ENCODE results near the gene MRPS18B. TPM values are rescaled to one million over a fixed set of nuclear protein-coding genes. Genes with fewer than 3 reads are reported as not detected.

MRPS18B gene
- total RNA-seq (2014; rRNA removed; shearing (Covaris generic); ENCODE audit: low replicate concordance) = 59.2 and 119 TPM in 2 replicates

- no peaks in the 10 kb centered on the region for H3K9me2 ChIP-seq (replicated peaks; ENCODE audit: insufficient read depth, low read length)
- no peaks in the 10 kb centered on the region for H3K9me3 ChIP-seq (ENCODE audit: low read length)
- H3K4me3 ChIP-seq (ENCODE audit: low read length) = peak within 1 kb of the TSS; percentile 96
- H3K27ac ChIP-seq (ENCODE audit: low read length) = peak within 1 kb of the TSS; percentile 94
- peaks cover 51% of the 10 kb centered on the region for H3K4me1 ChIP-seq (ENCODE audit: low read length)
- H3K4me2 ChIP-seq (ENCODE audit: low read depth, low read length, poor library complexity, severe bottlenecking) = peak within 1 kb of the TSS; percentile 100
- H3K79me2 ChIP-seq (ENCODE audit: low read length) = peaks cover 51% of the 10 kb centered on the region
- H3K9ac ChIP-seq (ENCODE audit: low read length) = peak within 1 kb of the TSS; percentile 99
- peak within 1 kb of the TSS; percentile 63; the same call in 1 of the 2 replicates for H2AFZ ChIP-seq (ENCODE audit: low read length)
- peaks cover 4% of the 10 kb centered on the region; the same call in 1 of the 2 replicates for H4K20me1 ChIP-seq (ENCODE audit: insufficient read depth, low read depth, low read length)
- DNase-seq = peak; percentile 98
- peaks cover 31% of the 10 kb centered on the region for H3K36me3 ChIP-seq (ENCODE audit: insufficient read depth, low read length)
- no peaks in the 10 kb centered on the region for H3K27me3 ChIP-seq (ENCODE audit: low read length)
These were observed at the start of gene MRPS18B for GRCh38 chr6:30617565-30618269. Gene MRPS18B (plus strand): TSS chr6:30617840. CDS start chr6:30617866, 26 bp downstream.

GRCh38 chr6:30568245-30568644, 49.4 kb upstream of the MRPS18B start:
- H2AFZ ChIP-seq (ENCODE audit: low read length) = no peak overlapping the region
- H3K79me2 ChIP-seq (ENCODE audit: low read length) = peaks cover 19% of the 10 kb centered on the region
- no peaks in the 10 kb centered on the region for H3K27me3 ChIP-seq (ENCODE audit: low read length)
- peaks cover 16% of the 10 kb centered on the region for H4K20me1 ChIP-seq (ENCODE audit: insufficient read depth, low read depth, low read length)
- no peaks in the 10 kb centered on the region for H3K9me3 ChIP-seq (ENCODE audit: low read length)
- H3K36me3 ChIP-seq (ENCODE audit: insufficient read depth, low read length) = no peaks in the 10 kb centered on the region
- H3K4me1 ChIP-seq (ENCODE audit: low read length) = peaks cover 26% of the 10 kb centered on the region
- H3K9ac ChIP-seq (ENCODE audit: low read length) = no peak overlapping the region
- no peaks in the 10 kb centered on the region for H3K9me2 ChIP-seq (replicated peaks; ENCODE audit: insufficient read depth, low read length)
- H3K27ac ChIP-seq (ENCODE audit: low read length) = no peak overlapping the region
- no peak overlapping the region for H3K4me2 ChIP-seq (ENCODE audit: low read depth, low read length, poor library complexity, severe bottlenecking)
- DNase-seq = no peak
- no peak overlapping the region for H3K4me3 ChIP-seq (ENCODE audit: low read length)

DNA sequence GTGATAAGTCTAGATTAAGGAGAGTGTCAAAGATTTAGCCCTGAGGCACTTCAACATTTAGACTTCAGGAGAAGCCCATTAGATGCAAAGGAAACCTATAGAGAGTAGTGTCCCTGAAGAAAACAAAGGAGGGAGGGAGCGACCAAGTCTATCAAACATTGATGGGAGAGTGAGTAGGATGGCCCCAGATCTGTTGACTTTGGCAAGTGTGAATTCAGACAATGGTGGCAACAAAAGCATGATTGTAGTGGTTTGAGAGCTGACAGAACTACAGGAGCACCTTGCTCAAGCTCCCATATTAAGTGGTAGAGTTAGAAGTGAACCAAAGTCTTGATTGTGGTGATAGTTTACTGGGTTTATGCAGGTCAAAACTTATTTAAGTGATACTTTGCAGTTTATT, 47.4 kb upstream of the MRPS18B start:
- H3K4me2 ChIP-seq (ENCODE audit: low read depth, low read length, poor library complexity, severe bottlenecking) = peak overlapping the region; percentile 83
- DNase-seq = no peak
- H3K9ac ChIP-seq (ENCODE audit: low read length) = peak overlapping the region; percentile 79
- H3K4me1 ChIP-seq (ENCODE audit: low read length) = peaks cover 37% of the 10 kb centered on the region
- peaks cover 5% of the 10 kb centered on the region; the same call in 1 of the 2 replicates for H3K36me3 ChIP-seq (ENCODE audit: insufficient read depth, low read length)
- H3K27ac ChIP-seq (ENCODE audit: low read length) = no peak overlapping the region
- peak overlapping the region; percentile 52; the same call in 1 of the 2 replicates for H2AFZ ChIP-seq (ENCODE audit: low read length)
- no peaks in the 10 kb centered on the region for H3K27me3 ChIP-seq (ENCODE audit: low read length)
- H4K20me1 ChIP-seq (ENCODE audit: insufficient read depth, low read depth, low read length) = peaks cover 34% of the 10 kb centered on the region
- H3K9me3 ChIP-seq (ENCODE audit: low read length) = no peaks in the 10 kb centered on the region
- H3K4me3 ChIP-seq (ENCODE audit: low read length) = peak overlapping the region; percentile 84
- peaks cover 39% of the 10 kb centered on the region for H3K79me2 ChIP-seq (ENCODE audit: low read length)
- H3K9me2 ChIP-seq (replicated peaks; ENCODE audit: insufficient read depth, low read length) = no peaks in the 10 kb centered on the region

GRCh38 chr6:30570740-30571074, 46.9 kb upstream of the MRPS18B start:
- Histone ChIP-seq H3K4me2 (ENCODE audit: low read depth, low read length, poor library complexity, severe bottlenecking) (peak overlapping the region; percentile 83), H3K4me1 (ENCODE audit: low read length) (peaks cover 37% of the 10 kb centered on the region), H3K27ac (ENCODE audit: low read length) (no peak overlapping the region), H3K4me3 (ENCODE audit: low read length) (peak overlapping the region; percentile 84), H3K9me3 (ENCODE audit: low read length) (no peaks in the 10 kb centered on the region), H3K9me2 (replicated peaks; ENCODE audit: insufficient read depth, low read length) (no peaks in the 10 kb centered on the region), H4K20me1 (ENCODE audit: insufficient read depth, low read depth, low read length) (peaks cover 38% of the 10 kb centered on the region), H3K9ac (ENCODE audit: low read length) (peak overlapping the region; percentile 79), H3K27me3 (ENCODE audit: low read length) (no peaks in the 10 kb centered on the region), H2AFZ (ENCODE audit: low read length) (peak overlapping the region; percentile 52), H3K79me2 (ENCODE audit: low read length) (peaks cover 44% of the 10 kb centered on the region), H3K36me3 (ENCODE audit: insufficient read depth, low read length) (peaks cover 5% of the 10 kb centered on the region; the same call in 1 of the 2 replicates)
- DNase-seq = no peak

DNA sequence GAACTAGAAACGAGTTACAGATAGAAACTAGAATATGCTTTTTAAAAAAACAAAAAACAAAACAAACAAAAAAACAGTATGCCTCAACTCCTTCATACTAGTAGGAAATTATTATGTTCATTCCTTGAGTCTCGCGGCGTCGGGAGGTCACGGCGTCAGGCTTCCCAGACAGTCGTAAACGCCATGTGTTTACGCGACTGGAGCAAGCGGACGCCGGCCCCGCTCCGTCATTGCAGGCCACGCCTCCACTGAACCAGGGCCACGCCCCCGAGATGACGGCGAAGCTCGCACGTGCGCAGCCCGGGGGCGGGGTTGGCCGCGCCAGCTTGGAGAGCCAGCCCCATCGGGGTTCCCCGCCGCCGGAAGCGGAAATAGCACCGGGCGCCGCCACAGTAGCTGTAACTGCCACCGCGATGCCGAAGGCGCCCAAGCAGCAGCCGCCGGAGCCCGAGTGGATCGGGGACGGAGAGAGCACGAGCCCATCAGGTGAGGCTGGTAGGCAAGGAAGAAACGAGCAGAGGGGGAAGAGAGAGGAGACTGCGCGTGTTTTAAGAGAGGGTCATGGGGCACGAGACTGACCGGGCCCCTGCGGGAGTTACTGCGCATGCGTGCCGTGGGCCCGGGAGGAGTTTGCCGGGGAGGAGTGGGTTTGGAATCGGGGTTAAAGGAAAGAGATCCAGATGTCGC, 46.4 kb upstream of the MRPS18B start, which contains the start of gene ABCF1:
TSS of gene ABCF1 (plus strand) at position 368 of the 687 bp plus-strand sequence. CDS start at position 414, 46 bp downstream.
- Histone ChIP-seq H4K20me1 (ENCODE audit: insufficient read depth, low read depth, low read length) (peaks cover 38% of the 10 kb centered on the region), H3K4me1 (ENCODE audit: low read length) (peaks cover 37% of the 10 kb centered on the region), H3K36me3 (ENCODE audit: insufficient read depth, low read length) (peaks cover 5% of the 10 kb centered on the region; the same call in 1 of the 2 replicates), H3K4me2 (ENCODE audit: low read depth, low read length, poor library complexity, severe bottlenecking) (peak within 1 kb of the TSS; percentile 83), H3K4me3 (ENCODE audit: low read length) (peak within 1 kb of the TSS; percentile 84), H2AFZ (ENCODE audit: low read length) (peak within 1 kb of the TSS; percentile 57), H3K9me2 (replicated peaks; ENCODE audit: insufficient read depth, low read length) (no peaks in the 10 kb centered on the region), H3K27ac (ENCODE audit: low read length) (peak within 1 kb of the TSS; percentile 57), H3K79me2 (ENCODE audit: low read length) (peaks cover 48% of the 10 kb centered on the region), H3K9me3 (ENCODE audit: low read length) (no peaks in the 10 kb centered on the region), H3K27me3 (ENCODE audit: low read length) (no peaks in the 10 kb centered on the region), H3K9ac (ENCODE audit: low read length) (peak within 1 kb of the TSS; percentile 86)
- peak; percentile 99 for DNase-seq

DNA sequence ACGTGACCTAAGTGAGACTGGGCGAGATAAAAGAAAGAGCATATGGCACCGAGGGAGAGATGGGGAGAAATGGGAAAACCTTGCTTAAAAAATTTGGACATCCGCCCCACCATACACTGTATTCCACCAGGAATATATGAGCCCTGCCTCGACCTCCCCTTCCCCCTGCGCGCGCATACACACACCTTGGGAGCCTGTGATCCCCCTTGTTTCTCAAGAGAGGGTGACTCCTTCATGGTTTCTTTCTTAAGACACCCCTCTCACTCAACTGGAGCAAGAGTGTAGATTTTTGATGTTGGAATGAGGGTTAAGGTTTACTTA, 45.9 kb upstream of the MRPS18B start:
- no peaks in the 10 kb centered on the region for H3K27me3 ChIP-seq (ENCODE audit: low read length)
- peak overlapping the region; percentile 86 for H3K9ac ChIP-seq (ENCODE audit: low read length)
- no peak for DNase-seq
- H3K4me2 ChIP-seq (ENCODE audit: low read depth, low read length, poor library complexity, severe bottlenecking) = peak overlapping the region; percentile 83
- peaks cover 37% of the 10 kb centered on the region for H3K4me1 ChIP-seq (ENCODE audit: low read length)
- peak overlapping the region; percentile 84 for H3K4me3 ChIP-seq (ENCODE audit: low read length)
- no peaks in the 10 kb centered on the region for H3K9me3 ChIP-seq (ENCODE audit: low read length)
- H3K36me3 ChIP-seq (ENCODE audit: insufficient read depth, low read length) = peaks cover 8% of the 10 kb centered on the region; the same call in 1 of the 2 replicates
- no peaks in the 10 kb centered on the region for H3K9me2 ChIP-seq (replicated peaks; ENCODE audit: insufficient read depth, low read length)
- H3K27ac ChIP-seq (ENCODE audit: low read length) = peak overlapping the region; percentile 57; the same call in 1 of the 2 replicates
- no peak overlapping the region for H2AFZ ChIP-seq (ENCODE audit: low read length)
- H3K79me2 ChIP-seq (ENCODE audit: low read length) = peaks cover 51% of the 10 kb centered on the region
- peaks cover 42% of the 10 kb centered on the region for H4K20me1 ChIP-seq (ENCODE audit: insufficient read depth, low read depth, low read length)

DNA sequence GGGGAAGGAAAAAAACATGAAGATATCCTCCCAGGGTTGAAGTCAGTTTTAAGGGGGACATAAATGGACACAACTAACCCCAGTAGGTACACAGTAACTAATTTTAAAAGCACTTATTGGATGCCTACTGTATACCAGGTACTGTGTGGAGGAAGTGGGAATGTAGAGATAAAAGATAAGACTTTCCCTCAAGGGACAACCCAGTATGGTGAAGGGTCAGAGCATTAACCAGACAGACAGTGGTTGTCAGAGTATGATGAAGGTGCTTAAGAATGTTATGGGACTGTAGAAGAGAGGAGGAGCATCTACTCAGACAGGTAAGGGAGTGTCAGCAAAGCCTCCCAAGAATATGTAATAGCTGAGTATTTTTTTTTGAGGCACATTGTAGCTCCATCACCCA, 45.5 kb upstream of the MRPS18B start:
- peaks cover 56% of the 10 kb centered on the region for H3K79me2 ChIP-seq (ENCODE audit: low read length)
- no peak overlapping the region for H2AFZ ChIP-seq (ENCODE audit: low read length)
- peaks cover 37% of the 10 kb centered on the region for H3K4me1 ChIP-seq (ENCODE audit: low read length)

DNA sequence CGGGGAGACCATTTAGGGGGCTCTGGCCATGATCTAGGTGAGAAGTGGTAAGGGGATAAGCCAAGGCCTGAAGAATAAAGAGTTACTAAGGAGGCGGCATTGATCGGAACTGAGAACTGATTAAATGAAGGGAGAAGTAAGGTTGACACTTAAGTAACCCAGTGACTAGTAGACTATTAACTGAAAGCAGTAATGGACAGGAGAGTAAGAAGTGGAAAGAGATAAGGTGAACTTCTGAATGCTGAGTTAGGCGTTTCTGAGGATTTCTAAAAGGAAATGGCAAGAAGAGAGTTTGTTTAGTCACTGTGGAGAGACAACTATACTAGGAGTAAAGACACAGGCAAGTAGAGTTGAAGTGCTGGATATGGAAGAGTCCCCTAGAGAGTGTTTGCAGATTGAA, 44.5 kb upstream of the MRPS18B start:
- Histone ChIP-seq H3K27me3 (ENCODE audit: low read length) (no peaks in the 10 kb centered on the region), H3K27ac (ENCODE audit: low read length) (no peak overlapping the region), H3K9me3 (ENCODE audit: low read length) (no peaks in the 10 kb centered on the region), H3K9me2 (replicated peaks; ENCODE audit: insufficient read depth, low read length) (no peaks in the 10 kb centered on the region), H3K4me1 (ENCODE audit: low read length) (peaks cover 37% of the 10 kb centered on the region), H3K4me3 (ENCODE audit: low read length) (peak overlapping the region; percentile 84; the same call in 1 of the 2 replicates), H3K36me3 (ENCODE audit: insufficient read depth, low read length) (peaks cover 20% of the 10 kb centered on the region), H4K20me1 (ENCODE audit: insufficient read depth, low read depth, low read length) (peaks cover 46% of the 10 kb centered on the region), H2AFZ (ENCODE audit: low read length) (no peak overlapping the region), H3K4me2 (ENCODE audit: low read depth, low read length, poor library complexity, severe bottlenecking) (peak overlapping the region; percentile 83), H3K79me2 (ENCODE audit: low read length) (peaks cover 61% of the 10 kb centered on the region), H3K9ac (ENCODE audit: low read length) (peak overlapping the region; percentile 86)
- no peak for DNase-seq

More for the DNA sequence above, 45.5 kb upstream of the MRPS18B start:
- peaks cover 46% of the 10 kb centered on the region for H4K20me1 ChIP-seq (ENCODE audit: insufficient read depth, low read depth, low read length)
- peaks cover 12% of the 10 kb centered on the region; the same call in 1 of the 2 replicates for H3K36me3 ChIP-seq (ENCODE audit: insufficient read depth, low read length)
- H3K9me3 ChIP-seq (ENCODE audit: low read length) = no peaks in the 10 kb centered on the region
- no peak overlapping the region for H3K27ac ChIP-seq (ENCODE audit: low read length)
- no peak for DNase-seq
- no peaks in the 10 kb centered on the region for H3K9me2 ChIP-seq (replicated peaks; ENCODE audit: insufficient read depth, low read length)
- peak overlapping the region; percentile 84 for H3K4me3 ChIP-seq (ENCODE audit: low read length)
- H3K4me2 ChIP-seq (ENCODE audit: low read depth, low read length, poor library complexity, severe bottlenecking) = peak overlapping the region; percentile 83
- H3K9ac ChIP-seq (ENCODE audit: low read length) = peak overlapping the region; percentile 86
- H3K27me3 ChIP-seq (ENCODE audit: low read length) = no peaks in the 10 kb centered on the region

All from Karpas-422 (cell line).